HG03280 (cell line): ENCODE results near the gene HUS1.
"Not testable (repeated sequence)": the region's sequence is repeated elsewhere in the genome, so short reads cannot be mapped to it uniquely, and the experiment has no call there.

ENCODE experiments used
- ATAC-seq: cut with Tn5 transposase; IDR thresholded peaks from one replicate; pipeline ENCODE4 v1.9.1; 2021; ENCODE audit warnings: mild to moderate bottlenecking, moderate library complexity; ENCODE audit not compliant: unreplicated experiment

HUS1 gene

DNA sequence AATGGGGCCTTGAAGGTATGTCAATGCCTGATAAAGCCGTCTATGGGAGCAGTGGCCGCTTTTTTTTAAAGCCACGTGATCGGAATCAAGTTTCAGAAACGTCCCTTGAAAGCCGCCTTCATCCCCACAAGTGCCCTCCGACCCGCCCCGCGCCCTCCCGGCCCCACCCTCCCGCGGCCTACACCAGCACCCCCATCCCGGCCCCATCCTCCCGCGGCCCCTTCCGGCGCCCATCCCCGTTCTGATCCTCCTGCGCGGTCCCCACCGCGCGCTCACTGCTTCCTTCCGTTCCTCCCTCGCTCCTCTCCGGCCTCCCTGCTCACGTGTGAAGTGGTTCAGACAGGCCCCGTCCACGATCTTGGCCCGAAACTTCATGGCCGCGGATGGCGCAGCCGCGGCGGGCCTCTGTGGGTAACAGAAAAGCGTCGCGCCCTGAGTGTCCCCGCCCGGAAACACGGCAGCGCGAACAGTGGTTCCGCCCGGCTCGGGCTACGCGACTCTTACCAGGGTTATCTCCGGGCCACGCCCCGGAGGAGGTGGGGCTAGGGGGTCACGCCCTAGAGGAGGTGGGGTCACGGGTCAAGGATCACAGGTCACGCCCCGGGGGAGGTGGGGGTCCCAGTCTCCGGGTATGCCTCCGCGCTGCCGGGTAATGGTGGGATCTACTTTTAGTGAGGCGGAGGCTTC, at the start of gene HUS1:
TSS of gene HUS1 (minus strand) at position 471 of the 687 bp plus-strand sequence. CDS start at position 375, 96 bp downstream.
- peak; percentile 99 for ATAC-seq

DNA sequence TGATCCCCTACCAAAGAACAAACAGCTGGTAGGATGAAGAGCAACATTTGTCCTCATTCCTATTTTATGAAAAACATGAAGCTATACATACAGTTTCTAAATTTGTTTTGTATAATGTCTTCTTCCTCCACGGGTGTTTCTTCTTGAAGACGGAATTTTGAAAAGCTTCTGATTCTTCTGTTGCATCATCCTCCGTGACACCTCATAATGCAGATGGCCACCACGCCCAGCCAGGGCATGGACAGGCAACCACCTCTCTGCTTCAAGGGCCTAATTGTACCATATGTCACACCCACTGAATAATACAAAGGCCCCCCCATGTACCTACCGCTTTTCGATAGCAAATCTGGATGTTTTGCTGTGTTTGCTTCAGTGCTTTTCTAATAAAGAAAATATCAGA, 49.5 kb upstream of the HUS1 start, which contains the start of gene SUN3:
TSS of gene SUN3 (minus strand) at position 170 of the 400 bp plus-strand sequence. CDS start at position 1, 169 bp downstream.
- ATAC-seq: no peak

DNA sequence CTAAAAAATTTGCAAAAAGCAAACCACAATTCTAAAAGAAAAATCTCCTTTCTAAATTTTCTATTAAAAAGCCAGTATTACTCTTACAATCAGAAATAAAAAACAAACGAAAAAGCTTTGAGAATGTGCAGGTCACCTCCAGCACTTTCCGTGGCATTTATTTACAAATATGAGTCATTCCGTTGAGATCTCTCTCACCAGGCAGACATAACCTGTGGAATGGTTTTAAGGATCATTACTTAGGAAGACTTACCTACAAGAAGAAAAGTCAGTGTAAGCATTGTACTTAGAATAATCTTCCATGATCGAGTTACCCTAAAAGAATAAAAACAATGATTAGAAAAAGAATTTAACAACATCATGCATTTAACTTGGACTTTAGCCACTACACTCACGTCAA, 46.2 kb upstream of the HUS1 start:
- ATAC-seq: no peak

DNA sequence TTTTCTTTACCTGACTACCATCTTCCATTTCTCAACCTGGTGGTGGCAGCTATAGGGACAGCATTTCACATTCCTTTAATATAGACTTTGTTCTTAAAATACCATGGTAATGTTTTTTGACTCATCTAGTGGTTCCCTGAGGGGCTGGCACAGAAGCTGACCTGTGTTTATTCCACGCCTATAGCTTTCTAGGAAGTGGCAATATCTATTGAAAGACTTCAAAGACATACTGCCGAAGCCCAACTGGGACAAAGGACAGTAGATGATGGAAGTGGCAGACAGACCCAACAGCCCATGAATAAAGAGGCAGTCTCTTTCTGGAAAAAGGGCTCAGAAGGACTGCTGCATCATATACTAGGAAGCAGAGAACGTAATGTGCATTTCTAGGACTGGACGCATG, 38.3 kb upstream of the HUS1 start:
- ATAC-seq: no peak

DNA sequence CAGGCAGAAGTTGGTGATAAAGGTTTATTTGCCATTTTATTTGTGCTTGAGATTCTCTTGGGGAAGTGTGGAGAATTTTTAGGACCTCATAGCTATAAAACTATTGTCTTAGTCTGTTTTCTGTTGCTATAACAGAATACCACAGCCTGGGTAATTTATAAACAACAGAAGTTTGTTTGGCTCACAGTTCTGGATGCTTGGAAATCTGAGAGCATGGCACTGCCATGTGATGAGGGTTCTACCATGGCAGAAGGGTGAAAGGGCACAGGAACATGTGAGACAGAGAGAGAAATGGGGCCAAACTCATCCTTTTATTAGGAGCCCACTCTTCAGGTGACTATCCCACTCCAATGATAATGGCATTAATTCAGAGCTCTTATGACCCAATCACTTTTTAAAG, 37.2 kb upstream of the HUS1 start:
- no peak for ATAC-seq

DNA sequence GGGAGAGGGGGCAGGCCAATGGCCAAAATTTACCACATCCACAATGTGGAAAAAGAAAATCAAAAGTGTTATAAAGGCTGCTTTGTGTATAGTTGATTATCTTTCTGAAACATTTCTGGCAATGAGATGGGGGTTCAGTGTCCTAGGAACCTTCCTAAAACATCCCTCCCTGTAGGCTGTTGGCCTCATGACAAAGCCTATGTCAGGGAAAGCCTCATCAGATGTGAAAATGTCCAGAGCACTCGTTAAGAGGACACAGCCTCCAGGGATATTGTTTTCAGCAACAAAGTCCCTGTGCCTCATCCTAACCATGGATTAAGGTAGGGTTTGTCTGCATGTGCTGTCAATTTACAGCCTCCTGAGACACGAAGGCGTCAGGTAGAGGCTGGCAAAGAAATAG, 32.5 kb upstream of the HUS1 start:
- ATAC-seq: no peak

DNA sequence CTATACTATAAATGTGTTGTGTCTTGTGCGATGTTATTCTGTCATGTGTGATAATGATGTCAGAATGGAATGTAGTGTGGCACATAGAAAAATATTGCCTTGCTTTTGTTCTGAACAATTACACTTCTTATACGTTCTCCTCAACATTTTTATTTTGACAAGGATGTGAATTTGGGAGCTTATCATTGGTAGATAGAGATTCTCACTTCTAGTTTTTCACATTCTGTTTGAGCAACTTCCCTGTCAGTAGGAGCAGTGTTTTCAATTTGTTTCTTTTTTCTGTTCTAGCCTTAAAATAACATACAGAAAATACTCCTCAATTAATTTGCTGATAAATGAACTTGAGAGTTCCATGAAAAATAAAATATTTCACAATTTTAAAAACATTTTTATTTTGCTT, 31.9 kb upstream of the HUS1 start:
- ATAC-seq: no peak

DNA sequence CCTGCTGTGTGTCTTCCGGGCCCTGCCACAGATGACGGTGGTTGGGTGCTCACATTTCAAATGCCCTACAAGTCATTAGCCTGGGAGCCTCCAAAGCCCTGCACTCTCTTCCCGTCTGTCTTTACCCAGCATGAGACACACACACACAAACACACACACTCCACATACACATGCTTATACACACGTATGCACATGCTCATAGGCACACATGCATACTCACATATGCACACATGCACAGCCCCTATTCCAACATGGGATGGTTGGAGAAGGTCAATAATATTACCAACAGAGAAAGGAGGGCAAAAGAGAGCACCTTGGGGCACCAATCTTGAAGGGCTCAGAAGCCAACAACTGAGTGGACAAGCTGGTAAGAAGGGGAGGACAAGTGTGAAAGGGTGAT, 30.5 kb upstream of the HUS1 start:
- ATAC-seq: no peak

DNA sequence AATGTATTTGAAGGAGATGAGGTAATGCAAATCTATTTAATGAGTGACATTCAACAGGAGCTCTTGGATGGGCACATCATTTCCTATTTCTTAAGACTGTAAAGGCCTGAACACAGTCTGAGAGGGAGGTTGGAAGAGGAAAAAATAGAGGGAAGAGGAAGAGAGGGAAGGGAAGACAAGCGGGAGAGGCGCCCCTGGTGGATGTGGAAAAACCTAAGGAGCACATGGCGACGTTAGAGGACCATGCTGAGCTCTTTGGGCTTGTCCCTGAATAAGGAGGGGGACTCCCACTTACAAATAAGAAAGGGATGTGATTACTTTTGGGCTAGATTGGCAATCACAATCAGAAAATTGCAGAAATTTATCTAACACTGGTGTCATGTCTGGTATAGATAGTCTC, 29.8 kb upstream of the HUS1 start:
- no peak for ATAC-seq

DNA sequence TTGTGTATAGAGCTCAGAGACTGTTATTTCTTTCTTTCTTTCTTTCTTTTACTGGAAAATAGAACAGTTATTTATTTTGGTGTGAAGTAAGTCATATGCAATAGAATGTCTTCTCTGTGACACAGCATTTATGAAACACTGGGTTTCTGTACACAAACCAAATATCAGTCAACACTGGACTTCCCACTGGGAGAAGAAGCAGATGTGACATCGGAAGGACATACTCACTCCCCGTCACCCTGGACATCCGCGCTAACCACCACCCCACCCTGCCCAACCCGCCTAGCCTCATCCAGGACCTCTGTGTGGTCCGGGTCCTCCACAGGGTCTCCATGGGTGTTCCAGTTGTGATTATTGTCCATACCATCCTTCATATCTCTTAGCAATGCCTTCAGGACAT, 27.5 kb upstream of the HUS1 start:
- ATAC-seq: no peak

DNA sequence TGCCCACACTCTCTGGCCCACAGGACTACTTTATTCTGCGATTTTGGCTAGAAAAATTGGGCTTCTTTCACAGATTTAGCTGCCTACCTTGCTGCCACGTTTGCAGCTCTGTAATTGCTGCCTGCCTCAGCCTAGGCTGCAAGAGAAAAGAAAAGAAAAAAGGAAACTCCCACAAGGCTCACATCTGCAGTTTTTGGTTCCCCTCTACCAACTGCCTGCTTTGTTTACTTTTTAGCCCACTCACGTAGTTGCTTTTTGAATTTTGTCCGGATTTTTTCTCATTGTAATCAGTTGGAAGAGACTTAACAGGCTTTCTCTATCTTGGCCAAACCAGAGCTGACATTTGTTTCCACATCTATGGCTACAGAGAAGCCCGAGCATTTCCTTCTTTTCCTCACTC, 25.2 kb upstream of the HUS1 start:
- peak; percentile 68 for ATAC-seq

DNA sequence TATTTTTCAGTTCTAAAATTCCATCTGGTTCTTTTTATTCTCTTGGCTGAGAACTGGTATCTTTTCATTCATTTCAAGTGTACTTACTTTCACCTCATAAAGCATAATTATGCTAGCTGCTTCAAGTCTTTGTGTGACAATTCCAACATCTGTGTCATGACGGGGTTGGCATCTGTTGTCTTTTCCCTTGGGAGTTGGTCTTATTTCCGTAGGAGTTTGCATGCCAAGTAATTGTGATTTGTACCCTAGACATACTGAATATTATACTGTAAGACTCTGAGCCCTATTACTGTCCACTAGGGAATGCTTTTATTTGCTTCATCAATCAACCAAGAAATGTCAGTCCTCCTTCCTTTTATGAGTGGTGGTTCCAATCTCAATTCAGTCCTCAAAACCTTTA, 24.6 kb upstream of the HUS1 start:
- ATAC-seq: no peak

DNA sequence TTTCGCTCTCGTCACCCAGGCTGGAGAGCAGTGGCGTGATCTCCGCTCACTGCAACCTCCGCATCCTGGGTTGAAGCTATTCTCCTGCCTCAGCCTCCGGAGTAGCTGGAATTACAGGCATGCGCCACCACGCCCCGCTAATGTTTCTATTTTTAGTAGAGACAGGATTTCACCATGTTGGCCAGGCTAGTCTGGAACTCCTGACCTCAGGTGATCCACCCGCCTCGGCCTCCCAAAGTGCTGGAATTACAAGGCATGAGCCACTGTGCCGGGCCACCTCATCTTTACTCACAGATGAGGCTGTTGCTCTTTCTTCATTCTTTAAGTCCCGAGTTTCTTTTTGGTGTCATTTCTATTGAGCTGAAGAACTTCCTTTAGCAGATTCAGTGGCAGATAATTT, 20.7 kb upstream of the HUS1 start:
- ATAC-seq: not testable (repeated sequence)

DNA sequence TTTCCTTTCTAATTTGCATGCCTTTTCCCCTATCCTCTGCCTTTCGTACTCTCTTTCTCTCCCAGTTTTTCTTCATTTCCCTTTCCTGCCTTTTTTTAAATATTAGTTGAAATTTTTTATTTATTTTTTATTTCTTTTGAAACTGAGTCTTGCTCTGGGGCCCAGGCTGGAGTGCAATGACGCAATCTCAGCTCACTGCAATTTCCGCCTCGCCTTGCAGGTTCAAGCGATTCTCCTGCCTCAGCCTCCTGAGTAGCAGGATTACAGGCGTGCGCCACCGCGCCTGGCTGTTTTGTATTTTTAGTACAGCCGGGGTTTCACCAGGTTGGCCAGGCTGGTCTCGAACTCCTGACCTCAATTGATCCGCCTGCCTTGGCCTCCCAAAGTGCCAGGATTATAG, 20.0 kb upstream of the HUS1 start:
- ATAC-seq: no peak

DNA sequence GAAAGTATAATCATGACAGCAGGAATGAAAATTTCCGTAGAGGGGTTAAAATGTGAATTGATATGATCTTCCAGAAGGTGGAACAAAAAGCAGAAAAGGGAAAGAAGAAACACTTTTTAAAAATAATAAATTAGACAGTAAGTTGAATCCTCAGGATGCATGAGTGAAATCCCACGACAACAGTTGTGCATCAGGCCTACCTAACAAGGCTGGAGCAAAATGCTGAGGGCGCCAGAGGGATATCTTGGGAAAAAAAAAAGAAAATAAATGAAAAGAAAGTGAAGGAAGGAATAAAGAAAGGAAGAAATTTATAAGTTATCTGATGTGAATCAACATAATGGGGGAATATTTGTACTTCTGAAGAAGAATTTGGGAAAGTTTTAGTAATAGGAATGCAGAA, 13.0 kb upstream of the HUS1 start:
- no peak for ATAC-seq

DNA sequence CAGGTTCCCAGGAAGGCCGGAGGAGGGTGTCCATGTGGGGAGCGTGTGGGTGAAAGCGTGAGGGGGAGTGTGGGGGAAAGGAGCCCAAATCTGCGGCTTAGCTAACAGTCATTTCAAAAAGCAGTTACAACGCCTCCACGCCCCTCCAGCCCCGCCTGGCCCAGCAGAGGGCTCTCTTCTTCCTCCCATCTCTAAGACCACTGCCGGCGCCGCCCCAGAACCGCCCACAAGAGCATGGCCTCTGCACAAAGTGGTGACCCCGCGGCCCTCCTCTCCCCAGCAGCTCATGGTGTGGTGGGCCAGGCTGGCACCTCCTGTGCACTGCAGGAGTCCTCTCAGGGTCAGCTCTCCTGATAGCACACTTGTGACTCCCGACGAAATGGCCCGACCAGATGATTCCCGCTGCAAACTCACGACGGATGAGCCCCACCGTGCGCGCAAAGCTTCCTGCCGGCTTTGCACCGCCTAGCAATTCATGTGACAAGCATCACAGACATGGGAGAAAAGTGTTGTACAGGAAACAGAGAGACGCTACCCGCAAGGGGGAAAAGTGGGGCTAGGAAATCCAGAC, 12.4 kb upstream of the HUS1 start:
- peak; percentile 99 for ATAC-seq

DNA sequence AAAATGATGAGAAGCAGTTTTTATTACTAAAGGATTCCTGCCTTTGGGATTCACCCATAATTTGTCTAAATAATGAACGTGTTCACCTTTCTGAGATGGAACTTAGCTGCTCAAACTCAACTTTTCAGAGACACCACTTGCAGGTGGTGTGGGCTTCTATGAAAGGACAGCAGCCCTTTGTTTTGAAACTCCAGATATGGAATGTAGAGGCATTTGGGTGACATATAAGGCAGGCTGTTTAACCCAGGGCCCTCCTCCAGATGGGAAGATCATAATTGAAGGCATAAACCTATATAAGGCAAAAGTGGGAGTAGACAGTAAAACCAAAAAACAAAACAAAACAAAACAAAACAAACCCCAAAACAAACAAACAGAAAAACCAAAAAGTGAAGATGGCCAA, 11.9 kb upstream of the HUS1 start:
- ATAC-seq: no peak

DNA sequence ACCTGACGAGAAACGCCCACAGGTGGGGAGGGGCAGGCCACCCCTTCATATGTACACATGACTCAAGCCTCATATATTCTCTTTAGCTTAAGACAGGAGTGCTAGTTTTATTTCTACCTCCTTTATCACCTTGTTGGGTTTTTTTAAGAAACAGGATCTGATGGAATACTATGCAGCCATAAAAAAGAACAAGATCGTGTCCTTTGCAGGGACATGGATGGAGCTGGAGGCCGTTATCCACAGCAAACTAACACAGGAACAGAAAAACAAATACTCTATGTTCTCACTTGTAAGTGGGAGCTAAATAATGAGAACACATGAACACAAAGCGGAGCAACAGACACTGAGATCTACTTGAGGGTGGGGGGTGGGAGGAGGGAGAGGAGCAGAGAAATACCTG, 11.2 kb upstream of the HUS1 start:
- ATAC-seq: no peak

DNA sequence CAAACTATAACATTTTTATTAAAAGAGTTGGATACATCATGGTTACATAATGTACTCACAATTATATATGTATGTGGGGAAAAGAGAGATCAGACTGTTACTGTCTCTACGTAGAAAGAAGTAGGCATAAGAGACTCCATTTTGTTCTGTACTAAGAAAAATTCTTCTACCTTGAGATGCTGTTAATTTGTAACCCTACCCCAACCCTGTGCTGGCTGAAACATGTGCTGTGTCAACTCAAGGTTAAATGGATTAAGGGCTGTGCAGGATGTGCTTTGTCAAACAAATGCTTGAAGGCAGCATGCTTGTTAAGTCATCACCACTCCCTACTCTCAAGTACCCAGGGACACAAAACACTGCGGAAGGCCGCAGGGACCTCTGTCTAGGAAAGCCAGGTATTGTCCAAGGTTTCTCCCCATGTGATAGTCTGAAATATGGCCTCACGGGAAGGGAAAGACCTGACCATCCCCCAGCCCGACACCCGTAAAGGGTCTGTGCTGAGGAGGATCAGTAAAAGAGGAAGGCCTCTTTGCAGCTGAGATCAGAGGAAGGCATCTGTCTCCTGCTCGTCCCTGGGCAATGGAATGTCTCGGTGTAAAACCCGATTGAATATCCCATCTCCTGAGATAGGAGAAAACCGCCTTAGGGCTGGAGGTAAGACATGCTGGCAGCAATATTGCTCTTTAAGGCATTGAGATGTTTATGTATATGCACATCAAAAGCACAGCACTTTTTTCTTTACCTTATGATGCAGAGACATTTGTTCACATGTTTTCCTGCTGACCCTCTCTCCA, 10.4 kb upstream of the HUS1 start:
- ATAC-seq: not testable (repeated sequence)

DNA sequence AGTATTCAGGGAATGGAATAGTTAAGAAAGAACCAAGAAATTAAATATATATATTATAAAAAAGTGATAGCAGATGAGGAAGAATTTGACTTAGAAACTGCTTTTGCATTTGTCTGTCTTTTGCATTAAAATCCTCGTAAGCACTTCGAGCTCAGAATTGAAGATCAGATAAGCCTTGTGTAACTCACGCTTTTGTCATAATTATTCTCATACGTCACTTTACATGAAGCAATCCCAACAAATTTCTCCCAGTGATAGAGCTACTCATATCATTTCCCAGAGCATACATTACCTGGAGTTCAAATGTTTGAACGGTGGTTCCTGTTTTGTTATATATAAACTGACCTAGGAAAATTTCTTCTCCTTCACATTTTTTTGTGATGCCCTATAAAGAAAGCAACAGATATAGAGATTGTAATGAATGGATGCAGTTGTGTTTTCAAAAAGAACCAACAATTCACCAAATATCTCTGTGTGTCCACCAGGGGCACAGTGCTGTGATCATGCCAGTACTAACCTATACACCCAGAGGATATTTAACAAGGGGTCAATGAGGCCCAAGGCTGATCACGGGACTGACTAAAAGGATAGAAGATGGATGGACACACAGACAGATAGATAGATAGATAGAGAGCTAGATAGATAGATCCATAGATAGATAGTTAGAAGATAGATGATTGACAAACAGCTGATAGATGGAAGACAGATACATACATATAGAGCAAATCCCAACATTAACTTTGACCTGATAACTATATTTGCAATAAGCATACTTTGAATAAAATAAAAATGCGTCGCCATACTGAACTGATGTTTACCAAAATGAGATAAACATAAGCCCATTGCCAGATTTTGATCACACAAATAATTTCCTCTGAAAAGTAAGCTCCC, 9.3 kb upstream of the HUS1 start:
- no peak for ATAC-seq

DNA sequence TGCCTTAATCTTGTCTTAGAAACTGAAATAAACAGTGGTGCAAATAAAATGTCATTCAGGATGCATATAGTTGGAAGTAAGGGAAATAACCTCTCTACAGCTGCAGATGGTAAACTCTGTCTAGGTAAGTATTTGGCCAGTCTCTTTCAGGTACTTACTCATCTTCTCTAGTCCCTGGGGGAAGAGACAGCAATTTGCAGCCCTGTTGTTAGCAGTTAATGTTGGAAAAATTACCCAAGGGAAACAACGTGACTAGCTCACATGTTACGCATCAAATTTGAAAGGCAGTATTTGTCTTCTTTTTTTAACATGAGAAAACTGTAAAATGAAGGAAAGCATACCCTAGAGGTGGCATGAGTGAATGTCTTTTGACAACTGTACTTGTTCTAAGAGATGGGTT, 3.2 kb upstream of the HUS1 start:
- no peak for ATAC-seq
